Choroid plexus epithelial cell (primary cell): ENCODE results near the gene RGS4.

Source experiments
- DNase-seq: peaks from one replicate; pipeline ENCODE4 v3.0.0-alpha.2; 2010; ENCODE audit warnings: low read depth
- H3K4me3 ChIP-seq: 2 replicates; pipeline ENCODE4 v1.5.1; 2011; ENCODE audit warnings: low read depth, mild to moderate bottlenecking, control low read depth, low read length, moderate library complexity
- TF ChIP-seq, protein P1 (sequence below): conservative IDR thresholded peaks from 2 replicates; pipeline ENCODE4 v1.5.1; 2011; ENCODE audit warnings: low read depth, mild to moderate bottlenecking, control low read depth, inconsistent platforms, low read length, moderate library complexity

Gene RGS4

DNA sequence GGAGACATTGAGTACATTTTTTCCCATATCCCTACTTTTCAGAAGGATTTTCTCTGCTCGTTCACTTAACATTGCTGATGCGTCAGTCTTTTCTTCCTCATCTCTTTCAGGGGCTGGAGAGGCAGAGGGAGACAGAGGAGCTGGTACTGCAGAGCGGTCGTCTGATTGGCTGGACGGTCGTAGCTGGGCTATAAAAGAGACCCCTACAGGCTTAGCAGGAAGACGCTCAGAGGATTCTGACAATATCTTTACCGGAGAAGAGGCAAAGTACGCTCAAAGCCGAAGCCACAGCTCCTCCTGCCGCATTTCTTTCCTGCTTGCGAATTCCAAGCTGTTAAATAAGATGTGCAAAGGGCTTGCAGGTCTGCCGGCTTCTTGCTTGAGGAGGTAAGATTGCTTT, at the start of gene RGS4:
RGS4 (plus strand) TSS at position 220 of the 400 bp plus-strand sequence; CDS start at position 344, 124 bp downstream.
- TF ChIP-seq, protein P1, sequence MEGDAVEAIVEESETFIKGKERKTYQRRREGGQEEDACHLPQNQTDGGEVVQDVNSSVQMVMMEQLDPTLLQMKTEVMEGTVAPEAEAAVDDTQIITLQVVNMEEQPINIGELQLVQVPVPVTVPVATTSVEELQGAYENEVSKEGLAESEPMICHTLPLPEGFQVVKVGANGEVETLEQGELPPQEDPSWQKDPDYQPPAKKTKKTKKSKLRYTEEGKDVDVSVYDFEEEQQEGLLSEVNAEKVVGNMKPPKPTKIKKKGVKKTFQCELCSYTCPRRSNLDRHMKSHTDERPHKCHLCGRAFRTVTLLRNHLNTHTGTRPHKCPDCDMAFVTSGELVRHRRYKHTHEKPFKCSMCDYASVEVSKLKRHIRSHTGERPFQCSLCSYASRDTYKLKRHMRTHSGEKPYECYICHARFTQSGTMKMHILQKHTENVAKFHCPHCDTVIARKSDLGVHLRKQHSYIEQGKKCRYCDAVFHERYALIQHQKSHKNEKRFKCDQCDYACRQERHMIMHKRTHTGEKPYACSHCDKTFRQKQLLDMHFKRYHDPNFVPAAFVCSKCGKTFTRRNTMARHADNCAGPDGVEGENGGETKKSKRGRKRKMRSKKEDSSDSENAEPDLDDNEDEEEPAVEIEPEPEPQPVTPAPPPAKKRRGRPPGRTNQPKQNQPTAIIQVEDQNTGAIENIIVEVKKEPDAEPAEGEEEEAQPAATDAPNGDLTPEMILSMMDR: peak; percentile 85
- DNase-seq: peak; percentile 99
- peak within 1 kb of the TSS; percentile 65 for H3K4me3 ChIP-seq

DNA sequence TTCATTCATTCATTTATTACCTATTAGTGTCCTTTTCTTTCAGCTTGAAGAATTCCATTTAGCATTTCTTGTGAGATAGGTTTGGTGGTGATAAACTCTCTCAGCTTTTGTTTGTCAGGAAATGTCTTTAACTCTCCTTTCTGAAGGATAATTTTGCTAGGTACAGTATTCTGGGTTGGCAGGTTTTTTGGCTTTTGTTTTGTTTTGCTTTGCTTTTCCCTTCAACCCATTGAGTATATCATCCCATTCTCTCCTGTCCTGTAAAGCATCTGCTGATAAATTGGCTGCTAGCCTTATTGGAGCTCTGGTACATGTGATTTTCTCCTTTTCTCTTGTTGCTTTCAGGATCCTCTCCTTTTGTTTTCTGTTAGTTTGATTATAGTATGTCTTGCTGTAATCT, 47.0 kb upstream of the RGS4 start:
- H3K4me3 ChIP-seq: no peak overlapping the region
- no peak for DNase-seq
- TF ChIP-seq, protein P1: no peak

DNA sequence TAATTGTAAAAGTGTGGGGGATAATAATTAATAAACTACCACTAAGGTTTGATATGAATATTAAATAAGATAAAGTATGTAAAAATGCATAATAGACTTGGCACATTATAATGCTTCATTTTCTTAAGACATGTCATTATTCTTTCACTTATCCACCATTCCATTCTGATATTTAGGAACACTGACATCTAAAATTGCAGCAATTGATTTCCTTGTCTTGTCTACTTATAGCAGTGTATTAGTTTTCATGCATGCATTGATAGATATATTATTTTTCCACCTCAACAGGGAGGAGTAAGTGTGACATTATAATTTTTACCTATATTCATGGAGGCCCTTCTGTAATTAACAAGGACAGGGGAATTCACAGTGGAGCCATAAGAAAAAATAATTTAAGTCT, 41.6 kb upstream of the RGS4 start:
- TF ChIP-seq, protein P1: no peak
- no peak for DNase-seq
- H3K4me3 ChIP-seq: no peak overlapping the region

DNA sequence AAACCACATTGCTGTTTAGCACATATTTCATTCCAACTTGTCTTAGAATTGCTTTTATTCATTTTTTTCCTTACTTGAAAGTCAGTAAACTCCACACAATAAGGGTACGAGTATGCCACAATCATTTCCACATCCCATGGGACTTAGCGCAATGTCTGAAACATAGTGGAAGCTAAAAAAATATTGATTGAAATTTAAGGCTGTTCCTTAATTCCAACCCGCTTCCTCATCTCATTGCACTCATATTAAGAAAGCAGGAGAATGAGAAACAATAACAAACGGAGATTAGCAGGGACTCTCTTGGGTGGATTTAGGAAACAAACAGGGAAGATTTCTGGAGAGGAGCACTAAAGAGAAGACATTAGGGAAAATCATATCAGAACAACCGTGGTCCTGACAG, 39.3 kb upstream of the RGS4 start:
- peak; percentile 7 for DNase-seq
- H3K4me3 ChIP-seq: no peak overlapping the region
- TF ChIP-seq, protein P1: no peak

DNA sequence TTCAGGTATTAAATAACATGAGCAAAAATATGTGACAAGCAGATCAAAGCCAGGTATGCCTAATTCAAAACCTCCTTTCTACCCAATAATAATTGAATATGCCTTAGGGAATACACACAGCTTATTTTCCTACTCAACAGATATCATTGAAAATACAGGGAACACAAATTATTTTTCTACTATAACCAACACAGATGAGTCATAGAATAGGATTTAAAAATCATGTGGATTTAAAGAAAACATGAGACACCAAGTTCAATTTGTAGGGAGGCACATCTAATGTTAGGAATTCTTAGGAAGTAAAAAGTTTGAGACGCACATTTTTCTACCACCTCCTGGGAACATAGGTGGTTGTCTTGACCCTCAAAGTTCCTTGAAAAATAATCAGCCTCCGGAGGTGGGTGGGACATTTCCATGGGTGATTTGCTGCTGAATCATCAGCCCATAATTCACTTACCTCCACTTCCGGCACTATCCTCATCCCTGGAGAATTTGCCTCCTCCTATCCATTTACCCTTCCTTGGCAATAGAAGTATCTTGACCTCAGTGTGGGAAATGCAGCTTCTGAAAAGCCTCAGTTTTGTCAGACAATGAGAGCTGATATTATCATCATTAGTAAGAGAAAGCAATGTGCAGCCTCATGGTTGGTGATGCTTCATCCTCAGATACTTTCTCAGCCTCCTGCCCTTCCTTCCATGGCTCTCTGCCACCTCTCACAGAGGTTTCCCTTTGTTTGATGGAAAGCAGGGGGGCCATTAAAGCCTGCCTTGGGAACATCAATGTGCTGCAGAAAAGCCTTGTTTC, 33.5 kb upstream of the RGS4 start:
- TF ChIP-seq, protein P1: no peak

DNA sequence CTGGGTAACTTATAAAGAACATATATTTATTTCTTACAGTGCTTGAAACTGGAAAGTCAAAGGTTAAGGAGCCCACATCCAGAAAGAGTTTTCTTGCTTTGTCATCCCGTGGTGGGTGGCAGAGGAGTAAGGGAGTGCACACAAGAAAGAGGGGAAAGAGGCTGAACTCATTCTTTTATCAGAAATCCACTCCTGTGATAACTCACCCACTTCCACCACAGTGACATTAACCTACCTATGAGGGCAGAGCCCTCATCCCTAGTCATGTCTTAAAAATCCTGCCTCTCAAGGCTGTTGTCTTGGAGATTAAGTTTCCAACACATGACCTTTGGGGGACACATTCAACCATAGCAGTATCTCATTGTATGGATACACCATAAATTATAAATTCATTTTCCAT, 32.5 kb upstream of the RGS4 start:
- no peak for DNase-seq
- no peak overlapping the region for H3K4me3 ChIP-seq
- TF ChIP-seq, protein P1: no peak

More for the DNA sequence above, 33.5 kb upstream of the RGS4 start:
- H3K4me3 ChIP-seq: no peak overlapping the region
- DNase-seq: peak; percentile 84
